CD4-positive, alpha-beta T cell treated with Interleukin-4 for 1 hour (primary cell): Measurements from ENCODE around the gene CDH13.

ENCODE experiments used
- DNase-seq, 2 donors: peaks; one replicate each; pipeline ENCODE4 v3.0.0-alpha.2; 2020 to 2022

Gene CDH13

GRCh38 chr16:83549316-83550182 is 922.8 kb downstream of the CDH13 start:
- no peak for DNase-seq

- DNase-seq: no peak
Measured at GRCh38 chr16:83550183-83550569, 923.4 kb downstream of the CDH13 start.

- no peak for DNase-seq
Measured at GRCh38 chr16:83552228-83552627, 925.5 kb downstream of the CDH13 start.

DNA sequence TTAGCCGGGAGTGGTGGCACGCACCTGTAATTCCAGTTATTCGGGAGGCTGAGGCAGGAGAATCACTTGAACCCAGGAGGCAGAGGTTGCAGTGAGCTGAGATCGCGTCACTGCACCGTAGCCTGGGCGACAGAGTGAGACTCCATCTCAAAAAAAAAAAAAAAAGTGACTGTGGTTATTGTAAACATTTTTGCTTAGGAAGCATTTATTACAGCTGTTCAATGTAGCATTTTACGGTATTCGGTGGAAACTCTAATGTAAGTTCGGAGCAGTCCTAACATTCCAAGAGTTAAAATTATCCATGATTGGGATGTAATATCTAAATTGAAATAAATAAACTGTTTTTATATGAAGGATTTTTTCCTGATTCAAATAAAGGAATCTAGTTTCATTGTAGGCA is 926.2 kb downstream of the CDH13 start:
- no peak for DNase-seq

- DNase-seq: no peak
Measured at GRCh38 chr16:83554096-83554495, 927.3 kb downstream of the CDH13 start.

- DNase-seq: no peak
Measured at GRCh38 chr16:83554540-83554939, 927.8 kb downstream of the CDH13 start.

- DNase-seq: no peak
Measured at GRCh38 chr16:83561876-83562275, 935.1 kb downstream of the CDH13 start.

DNA sequence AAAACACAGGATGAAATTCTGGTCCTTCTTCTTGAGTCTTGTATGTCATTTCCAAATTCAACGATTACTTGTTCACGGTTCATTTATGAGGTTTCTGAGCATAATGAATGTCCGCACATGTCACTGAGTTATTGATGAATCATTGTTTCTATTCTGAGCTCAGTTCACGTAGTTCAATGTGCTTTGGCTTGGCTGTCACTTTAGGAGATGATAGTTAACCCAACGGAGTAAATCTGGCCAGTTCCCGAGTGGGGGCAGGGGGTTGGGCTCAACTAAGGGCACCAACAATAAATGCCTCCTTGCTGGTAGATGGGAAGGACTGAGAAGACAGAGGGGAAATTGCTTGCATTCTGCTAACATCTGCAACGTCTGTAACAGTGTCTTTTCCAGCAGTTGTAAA is 941.6 kb downstream of the CDH13 start:
- no peak for DNase-seq

DNA sequence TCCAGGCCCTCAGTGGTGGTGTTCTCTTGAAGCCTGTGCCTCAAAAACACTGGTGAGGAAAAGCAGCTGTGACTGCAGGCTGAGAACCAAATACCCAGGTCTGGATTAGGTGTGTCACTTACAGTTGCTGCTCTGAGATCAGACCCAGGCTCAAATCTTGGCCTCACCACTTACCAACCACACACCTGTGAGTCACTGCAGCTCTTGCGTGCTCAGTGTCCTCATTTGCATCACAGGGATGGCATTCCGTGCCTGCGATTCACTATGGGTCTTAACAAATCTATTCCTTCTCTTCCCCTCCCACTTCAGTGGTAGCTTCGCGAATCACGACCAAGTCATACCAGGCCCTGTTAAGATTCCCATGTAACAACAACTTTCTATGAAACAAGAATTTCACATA is 947.6 kb downstream of the CDH13 start:
- no peak for DNase-seq

GRCh38 chr16:83577078-83577745 is 950.4 kb downstream of the CDH13 start:
- DNase-seq: no peak

DNA sequence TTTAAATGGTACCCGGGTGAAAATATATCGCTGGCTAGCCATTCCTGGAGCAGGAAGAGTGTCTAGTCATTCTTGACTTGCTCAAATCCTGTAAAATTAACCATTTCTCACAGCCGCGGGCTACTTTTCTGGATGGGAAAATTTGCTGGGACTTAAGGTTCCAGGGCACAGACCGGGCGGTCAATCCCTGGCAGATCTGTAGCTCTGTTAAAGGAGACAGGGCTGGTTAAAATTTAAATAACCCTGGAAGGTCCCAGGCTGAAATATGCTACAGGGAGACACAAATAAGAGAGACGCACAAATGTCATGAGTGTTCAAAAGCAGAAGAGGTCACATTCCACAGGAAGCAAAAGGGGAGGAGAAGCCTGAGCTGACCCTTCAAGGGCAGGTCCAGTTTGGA is 951.4 kb downstream of the CDH13 start:
- no peak for DNase-seq

GRCh38 chr16:83579027-83579426 is 952.3 kb downstream of the CDH13 start:
- DNase-seq: no peak

- DNase-seq: no peak
Measured at GRCh38 chr16:83579436-83579835, 952.7 kb downstream of the CDH13 start.

- DNase-seq: no peak
Measured at GRCh38 chr16:83581082-83581481, 954.3 kb downstream of the CDH13 start.

DNA sequence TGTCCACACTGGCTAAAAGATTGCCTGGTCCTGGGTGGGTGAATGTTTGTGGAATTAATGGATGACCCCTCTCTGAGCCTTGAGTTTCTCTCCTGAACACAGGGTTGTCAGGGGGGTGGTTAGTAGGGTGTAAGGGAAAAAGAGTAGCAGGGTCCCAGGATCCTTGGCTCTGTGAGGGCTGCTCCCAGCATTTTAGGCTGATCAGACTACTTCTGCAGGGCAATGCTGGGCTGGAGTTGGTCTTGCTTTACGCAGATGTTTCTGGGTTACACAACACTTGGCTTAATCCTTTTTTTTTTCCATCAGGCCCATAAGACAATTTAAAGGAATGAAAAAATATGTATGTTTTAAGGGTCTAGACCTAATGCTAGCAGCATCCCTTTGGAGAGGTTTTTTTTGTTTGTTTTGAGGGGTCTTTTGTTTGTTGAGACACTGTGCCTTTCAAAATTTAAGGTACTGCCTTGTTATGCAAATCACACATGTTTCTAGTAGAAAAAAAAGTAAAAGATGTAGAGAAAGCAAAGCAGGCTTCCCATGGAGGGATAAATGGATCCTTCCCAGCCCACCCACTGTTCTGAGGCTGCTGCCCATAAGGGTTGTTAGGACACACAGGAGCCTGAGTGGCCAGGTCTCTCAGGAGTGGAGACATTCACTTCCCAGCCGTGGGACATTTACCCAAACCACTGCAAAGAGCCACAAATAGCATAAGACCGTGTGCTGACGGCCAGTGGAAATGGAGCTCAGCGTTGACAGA is 955.4 kb downstream of the CDH13 start:
- DNase-seq: no peak

- no peak for DNase-seq
Measured at GRCh38 chr16:83586036-83586435, 959.3 kb downstream of the CDH13 start.

- DNase-seq: no peak
Measured at GRCh38 chr16:83586461-83587200, 959.9 kb downstream of the CDH13 start.

DNA sequence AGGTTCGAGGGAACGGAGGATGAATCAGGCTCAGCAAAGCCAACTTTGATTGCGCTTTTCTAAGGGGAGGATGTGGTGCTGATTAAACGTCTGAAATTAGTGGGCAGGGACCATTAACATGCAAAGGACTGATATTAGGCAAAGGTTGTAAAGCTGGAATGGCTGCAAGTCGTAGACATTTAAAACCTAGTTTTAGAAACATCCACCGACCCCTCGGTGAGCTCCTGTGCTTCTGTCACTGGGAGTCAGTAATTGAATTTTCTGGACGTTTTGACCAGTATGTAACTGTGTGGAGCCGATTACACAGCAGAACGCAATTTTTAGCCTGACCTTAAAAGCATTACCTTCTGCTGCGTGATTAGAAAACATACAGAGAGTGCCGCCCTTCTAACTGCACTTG is 960.4 kb downstream of the CDH13 start:
- DNase-seq: no peak

- no peak for DNase-seq
Measured at GRCh38 chr16:83588070-83588469, 961.3 kb downstream of the CDH13 start.

GRCh38 chr16:83589576-83589975 is 962.8 kb downstream of the CDH13 start:
- no peak for DNase-seq

GRCh38 chr16:83592778-83593177 is 966.0 kb downstream of the CDH13 start:
- no peak for DNase-seq

GRCh38 chr16:83599789-83600462 is 973.2 kb downstream of the CDH13 start:
- no peak for DNase-seq
